COLO668 (cell line): Measurements from ENCODE around the gene CREB3L4.
A peak's percentile ranks its signal among the peaks of the same experiment; 100 is the strongest.
"Not testable (repeated sequence)": the region's sequence is repeated elsewhere in the genome, so short reads cannot be mapped to it uniquely, and the experiment has no call there.

Experiments used
- DNase-seq: peaks from one replicate; lab custom pipeline; 2025; ENCODE audit not compliant: unreplicated experiment; lab: John Stamatoyannopoulos, UW

The CREB3L4 gene

GRCh38 chr1:153984123-153984894 lies 16.6 kb downstream of the CREB3L4 start:
- DNase-seq: no peak

GRCh38 chr1:153985341-153985912 lies 17.7 kb downstream of the CREB3L4 start:
- DNase-seq: no peak

- peak; percentile 84 for DNase-seq
Observed at GRCh38 chr1:153985941-153986761, 18.4 kb downstream of the CREB3L4 start, which contains the start of gene RAB13. Gene RAB13, minus strand, starts transcription at chr1:153986339. Its CDS starts 103 bp downstream, at chr1:153986236.

GRCh38 chr1:153987621-153988020 lies 19.9 kb downstream of the CREB3L4 start:
- no peak for DNase-seq

- DNase-seq: peak; percentile 93
Observed at GRCh38 chr1:153990468-153991150, 22.9 kb downstream of the CREB3L4 start, which contains the start of gene RPS27. Gene RPS27, plus strand, starts transcription at chr1:153990762. Its CDS starts 35 bp downstream, at chr1:153990797.

- no peak for DNase-seq
Observed at GRCh38 chr1:153991151-153991630, 23.5 kb downstream of the CREB3L4 start.

GRCh38 chr1:153991806-153992205 lies 24.1 kb downstream of the CREB3L4 start:
- no peak for DNase-seq

- no peak for DNase-seq
Observed at GRCh38 chr1:153995202-153995601, 27.5 kb downstream of the CREB3L4 start.

- no peak for DNase-seq
Observed at GRCh38 chr1:153995640-153996039, 27.9 kb downstream of the CREB3L4 start.

- not testable (repeated sequence) for DNase-seq
Observed at GRCh38 chr1:153996882-153997281, 29.2 kb downstream of the CREB3L4 start.

GRCh38 chr1:154000420-154000819 lies 32.7 kb downstream of the CREB3L4 start:
- no peak for DNase-seq

GRCh38 chr1:154006136-154006535 lies 38.4 kb downstream of the CREB3L4 start:
- DNase-seq: no peak

GRCh38 chr1:154012129-154012528 lies 44.4 kb downstream of the CREB3L4 start:
- no peak for DNase-seq

- DNase-seq: not testable (repeated sequence)
Observed at GRCh38 chr1:154012543-154012942, 44.8 kb downstream of the CREB3L4 start.

GRCh38 chr1:154014154-154014907 lies 46.6 kb downstream of the CREB3L4 start:
- no peak for DNase-seq

- DNase-seq: no peak
Observed at GRCh38 chr1:154019269-154019668, 51.6 kb downstream of the CREB3L4 start.

GRCh38 chr1:154019940-154020339 lies 52.2 kb downstream of the CREB3L4 start:
- no peak for DNase-seq
